Activated naive CD4-positive, alpha-beta T cell (primary cell): ENCODE data around the gene THRA.

Experiments
- DNase-seq, 4 experiments: peaks; one replicate each; lab custom pipeline; 2025; lab: John Stamatoyannopoulos, UW

The THRA gene

GRCh38 chr17:40099619-40100418 lies 37.1 kb downstream of the THRA start:
- DNase-seq = no peak

- DNase-seq = no peak
Observed at GRCh38 chr17:40100419-40100668, 37.6 kb downstream of the THRA start, which contains the start of gene NR1D1. Gene NR1D1, minus strand, starts transcription at chr17:40100589. Its CDS starts 495 bp downstream, at chr17:40100094.

- peak; percentile 66 to 84 (median 72) for DNase-seq
Observed at GRCh38 chr17:40100669-40101366, 38.1 kb downstream of the THRA start.

GRCh38 chr17:40101367-40102210 lies 38.8 kb downstream of the THRA start:
- DNase-seq = no peak

- no peak for DNase-seq
Observed at GRCh38 chr17:40103071-40103661, 40.4 kb downstream of the THRA start.

- no peak for DNase-seq
Observed at GRCh38 chr17:40103688-40104087, 40.9 kb downstream of the THRA start.

GRCh38 chr17:40104594-40105486 lies 42.1 kb downstream of the THRA start:
- DNase-seq = no peak

GRCh38 chr17:40105861-40106759 lies 43.3 kb downstream of the THRA start:
- no peak for DNase-seq

GRCh38 chr17:40106760-40107521 lies 44.2 kb downstream of the THRA start:
- DNase-seq = no peak

- no peak for DNase-seq
Observed at GRCh38 chr17:40107522-40108174, 44.9 kb downstream of the THRA start.

GRCh38 chr17:40108970-40109824 lies 46.4 kb downstream of the THRA start:
- DNase-seq = no peak

GRCh38 chr17:40110026-40110845 lies 47.5 kb downstream of the THRA start:
- DNase-seq = no peak

GRCh38 chr17:40111221-40112128 lies 48.7 kb downstream of the THRA start:
- peak in 3 of 4 experiments; percentile 27 to 59 (median 34) for DNase-seq

- no peak for DNase-seq
Observed at GRCh38 chr17:40112191-40112711, 49.5 kb downstream of the THRA start.

- DNase-seq = no peak
Observed at GRCh38 chr17:40112718-40113109, 49.9 kb downstream of the THRA start.
